Measurements from ENCODE around the gene NR6A1.
A peak's percentile ranks its signal among the peaks of the same experiment; 100 is the strongest.
"Not testable (repeated sequence)": the region's sequence is repeated elsewhere in the genome, so short reads cannot be mapped to it uniquely, and the experiment has no call there.

Gene NR6A1

DNA sequence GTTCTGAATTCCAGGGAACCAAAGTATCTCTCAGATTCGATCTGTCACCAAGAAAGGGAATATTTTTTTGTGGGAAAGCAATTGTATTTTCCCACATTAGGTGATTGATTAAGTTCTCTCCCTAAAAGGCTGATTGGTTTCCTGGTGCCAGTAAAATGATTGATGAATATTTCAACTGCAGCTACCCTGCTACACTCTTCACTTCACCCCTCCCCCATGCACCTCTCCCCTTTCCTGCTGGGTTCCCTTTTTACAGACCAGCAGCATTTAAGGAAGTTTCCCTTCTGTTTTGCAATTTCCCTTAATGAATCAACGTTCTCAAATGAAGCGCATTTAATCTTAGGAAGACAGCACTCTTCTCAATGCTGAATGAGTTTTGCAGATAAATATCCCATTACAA is 13.1 kb downstream of the NR6A1 start:
- DNase-seq: peak; percentile 43

DNA sequence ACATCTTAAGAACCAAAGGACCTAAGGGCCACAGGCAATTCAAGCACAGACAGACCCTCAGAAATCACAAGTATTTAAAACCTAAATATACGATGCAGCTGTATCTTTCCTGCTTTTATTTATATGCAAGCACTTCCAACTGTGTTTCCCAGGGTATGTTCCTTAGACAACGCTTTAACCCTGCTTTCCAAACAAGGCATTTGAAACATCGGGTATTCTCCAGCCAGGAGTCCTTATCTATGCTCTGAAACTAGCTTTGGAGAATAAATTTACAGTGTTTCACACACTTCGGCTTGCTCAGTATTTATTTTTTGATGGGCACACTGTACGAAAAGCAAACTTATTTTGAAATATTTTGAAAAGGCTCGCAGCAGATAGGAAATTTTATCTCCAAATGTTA is 13.5 kb downstream of the NR6A1 start:
- peak; percentile 17 for DNase-seq

DNA sequence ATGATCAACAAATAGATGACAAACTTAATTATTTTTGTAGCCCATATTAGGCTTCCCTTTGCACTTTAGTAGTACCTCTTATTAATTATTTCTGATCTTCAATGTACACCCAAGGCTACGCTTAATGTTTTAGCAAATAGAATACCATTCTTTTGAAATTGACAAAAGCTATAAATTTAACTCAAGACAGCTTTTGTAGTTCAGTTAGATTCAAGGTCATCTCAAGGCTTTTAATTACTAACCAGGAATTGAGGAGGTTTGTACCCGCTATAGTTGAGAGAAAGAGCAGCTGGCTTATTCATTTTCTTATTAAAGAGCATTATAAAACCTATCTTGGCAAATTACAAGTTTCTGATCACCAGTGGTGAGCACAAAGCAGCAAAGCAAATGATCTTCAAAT is 15.1 kb downstream of the NR6A1 start:
- peak; percentile 26 for DNase-seq

DNA sequence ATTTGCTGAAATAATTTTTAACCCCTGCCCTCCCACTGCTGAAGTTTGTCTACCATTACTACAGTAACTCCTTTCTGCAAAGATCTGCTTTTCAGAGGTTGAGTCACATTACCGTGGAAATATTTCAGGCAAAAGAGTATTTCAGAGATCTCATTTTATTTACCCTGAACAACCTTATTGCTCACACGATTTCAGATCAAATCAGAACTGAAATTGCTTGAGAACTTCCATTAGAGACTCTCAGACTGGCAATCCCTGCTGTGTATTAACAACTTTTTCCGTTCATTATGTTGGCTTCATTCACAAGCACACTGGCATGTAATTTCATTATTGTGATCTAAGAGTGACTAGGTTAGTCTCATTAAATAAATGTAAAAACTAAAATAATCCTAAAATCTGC is 16.1 kb downstream of the NR6A1 start:
- no peak for DNase-seq

DNA sequence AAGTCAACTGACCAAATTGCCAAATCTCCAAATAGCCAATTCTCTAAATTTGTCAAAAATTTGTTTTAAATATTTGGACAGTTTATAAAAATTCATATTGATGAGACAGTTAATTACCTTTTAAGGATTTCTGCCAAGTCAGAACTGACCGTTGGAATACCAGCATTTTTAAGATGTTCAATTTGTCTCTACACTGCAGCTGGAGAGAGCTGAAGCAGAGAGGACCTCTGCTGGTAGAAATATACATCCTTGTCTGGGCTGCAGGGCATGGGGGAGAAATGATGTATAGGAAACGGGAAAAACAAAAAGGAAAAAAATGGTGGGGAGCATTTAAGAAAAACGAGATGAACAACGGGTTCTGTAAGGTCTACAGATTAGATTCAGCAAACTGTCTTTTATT is 16.8 kb downstream of the NR6A1 start:
- peak; percentile 55 for DNase-seq

DNA sequence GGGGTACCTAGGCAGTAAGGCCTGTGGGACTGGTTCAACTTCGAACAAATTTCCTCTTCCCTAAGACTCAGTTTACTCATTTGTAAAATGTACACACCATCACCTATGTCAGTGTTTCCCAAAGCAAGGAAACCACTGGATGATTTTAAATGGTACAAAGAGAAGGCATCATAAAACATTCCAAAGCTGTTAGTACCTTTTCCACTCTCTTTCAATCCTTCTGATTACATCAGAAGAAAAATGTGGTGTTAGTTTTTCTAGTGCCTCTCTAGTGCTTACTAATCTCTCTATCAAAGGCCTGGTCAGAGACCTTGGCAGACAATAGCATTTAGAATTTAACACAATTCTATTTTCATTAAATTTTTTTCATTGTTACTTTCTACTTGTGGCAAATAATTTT is 18.1 kb downstream of the NR6A1 start:
- no peak for DNase-seq

DNA sequence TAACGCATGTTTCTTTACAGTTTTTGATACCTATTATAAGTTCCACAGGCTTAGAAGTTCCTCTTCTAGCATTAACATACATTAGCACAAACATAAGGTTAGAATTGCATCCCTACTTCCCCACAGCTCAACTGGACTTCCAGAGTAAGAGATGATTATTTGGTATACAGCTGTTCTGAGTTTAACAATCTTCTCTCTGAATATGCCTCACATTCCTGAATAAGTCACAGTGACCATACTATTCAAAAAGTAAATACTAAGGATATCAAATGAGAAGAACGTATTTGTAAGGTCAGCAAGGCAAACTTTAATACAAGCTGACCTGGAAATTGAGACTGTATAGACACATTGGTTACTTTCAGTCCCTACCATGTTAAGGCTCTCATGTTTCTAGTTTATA is 21.3 kb downstream of the NR6A1 start:
- no peak for DNase-seq

DNA sequence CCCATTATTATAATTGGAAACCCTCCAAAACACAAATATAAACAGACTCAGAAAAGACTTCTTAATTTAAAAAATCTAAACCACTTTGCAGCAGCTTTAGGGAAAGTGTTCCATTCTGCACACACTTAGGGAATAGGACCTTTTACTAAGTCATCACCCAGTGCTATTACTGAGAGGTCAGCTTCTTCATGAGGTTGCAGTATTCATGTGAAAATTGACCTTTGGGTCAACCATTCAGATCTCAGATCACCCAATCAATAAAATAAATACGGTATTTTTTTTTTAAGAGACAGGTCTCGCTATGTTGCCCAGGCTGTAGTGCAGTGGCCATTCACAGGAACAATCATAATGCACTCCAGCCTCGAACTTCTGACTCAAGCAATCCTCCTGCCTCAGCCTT is 21.8 kb downstream of the NR6A1 start:
- no peak for DNase-seq

DNA sequence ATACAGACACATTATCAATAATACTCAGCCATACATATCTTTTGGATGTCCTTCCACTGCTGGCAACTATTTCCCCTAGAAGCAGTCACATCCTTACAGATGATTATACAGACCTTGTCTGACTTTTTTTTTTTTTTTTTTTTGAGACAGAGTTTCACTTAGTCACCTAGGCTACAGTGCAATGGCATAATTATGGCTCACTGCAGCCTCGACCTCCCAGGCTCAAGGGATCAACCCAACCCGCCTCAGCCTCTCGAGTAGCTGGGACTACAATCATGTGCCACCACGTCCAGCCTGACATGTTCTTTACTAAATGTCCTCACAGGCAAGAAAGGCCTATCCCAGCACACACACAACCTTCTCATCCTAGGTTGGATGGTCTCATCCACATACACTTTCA is 24.0 kb downstream of the NR6A1 start:
- DNase-seq: peak; percentile 27

DNA sequence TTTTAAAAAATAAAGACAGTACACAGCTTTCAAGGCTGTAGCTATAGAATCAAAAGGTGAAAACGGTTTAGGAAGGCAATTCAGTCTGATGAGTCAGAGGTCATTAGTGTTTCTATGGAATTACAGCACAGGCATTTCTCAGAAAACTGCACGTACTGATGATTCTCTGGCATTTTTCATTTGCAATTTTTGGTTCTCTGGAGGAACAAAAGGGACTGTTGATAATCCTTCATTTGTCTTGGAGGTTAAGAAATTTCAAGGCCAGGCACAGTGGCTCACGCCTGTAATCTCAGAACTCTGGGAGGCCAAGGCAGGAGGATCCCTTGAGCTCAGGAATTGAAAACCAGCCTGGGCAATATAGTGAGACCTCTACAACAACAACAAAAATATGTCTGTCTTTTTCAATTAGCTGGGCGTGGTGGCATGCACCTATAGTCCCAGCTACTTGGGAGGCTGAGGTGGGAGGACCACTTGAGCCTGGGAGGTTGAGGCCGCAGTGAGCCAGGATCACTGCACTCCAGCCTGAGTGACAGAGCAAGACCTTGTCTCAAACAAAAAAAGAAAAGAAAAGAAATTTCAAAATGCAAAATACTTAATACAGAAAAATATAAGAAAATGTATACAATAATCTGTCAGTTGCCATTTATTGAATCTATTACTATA is 27.3 kb downstream of the NR6A1 start:
- no peak for DNase-seq

DNA sequence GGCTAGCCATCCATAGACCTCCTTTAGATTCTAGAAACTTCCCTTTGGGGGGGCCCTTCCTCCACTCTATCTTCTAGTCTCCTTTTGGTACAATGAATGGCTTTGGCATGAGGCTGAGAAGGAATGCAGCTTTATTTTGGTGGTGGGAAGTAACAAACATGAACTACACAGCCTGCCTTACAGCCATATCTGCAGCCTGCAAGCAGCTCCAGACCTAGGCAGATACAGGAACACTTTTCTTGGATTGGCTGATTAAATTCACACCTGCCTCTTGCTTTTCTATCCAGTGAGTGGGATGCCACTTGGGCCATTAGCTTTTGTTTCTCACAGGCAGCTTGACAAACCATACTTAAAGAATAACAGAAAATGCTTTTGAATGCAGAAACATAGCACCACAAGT is 28.2 kb downstream of the NR6A1 start:
- DNase-seq: no peak

DNA sequence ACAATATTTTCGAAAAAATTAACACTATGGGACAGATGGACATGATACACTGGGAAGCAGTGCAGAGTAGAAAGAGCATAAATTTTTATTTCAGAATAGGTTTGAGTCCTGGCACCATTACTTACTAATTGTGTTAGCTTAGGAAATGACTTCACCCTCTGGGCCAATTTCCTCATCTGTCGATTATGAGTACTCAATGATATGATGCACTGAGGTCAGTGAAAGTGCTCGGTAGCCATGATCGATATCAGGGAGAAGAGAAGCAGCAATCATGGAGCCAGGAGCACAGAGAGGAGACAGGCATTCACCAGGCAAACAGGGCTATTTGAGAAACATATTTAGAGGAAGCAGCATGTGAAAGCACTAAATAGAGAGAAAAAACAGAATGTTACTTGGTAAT is 29.4 kb downstream of the NR6A1 start:
- no peak for DNase-seq

DNA sequence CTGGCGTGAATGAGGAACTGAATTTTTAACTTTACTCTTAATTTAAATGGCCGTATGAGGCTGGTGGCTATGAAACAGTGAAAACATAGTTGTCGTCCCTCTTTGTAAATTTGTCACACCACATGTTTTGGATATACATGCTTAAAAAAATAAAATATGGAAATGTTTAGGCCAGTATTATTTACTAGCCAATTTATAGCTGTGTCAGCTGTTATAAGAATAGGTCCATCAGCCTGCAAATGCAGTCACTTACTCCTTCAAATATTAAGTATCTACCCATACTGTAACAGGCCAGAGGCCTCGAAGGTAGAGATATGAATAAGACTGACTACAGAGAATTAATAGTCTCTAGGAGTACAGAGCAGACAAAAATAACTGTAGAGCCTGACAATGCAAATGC is 30.0 kb downstream of the NR6A1 start:
- DNase-seq: no peak

DNA sequence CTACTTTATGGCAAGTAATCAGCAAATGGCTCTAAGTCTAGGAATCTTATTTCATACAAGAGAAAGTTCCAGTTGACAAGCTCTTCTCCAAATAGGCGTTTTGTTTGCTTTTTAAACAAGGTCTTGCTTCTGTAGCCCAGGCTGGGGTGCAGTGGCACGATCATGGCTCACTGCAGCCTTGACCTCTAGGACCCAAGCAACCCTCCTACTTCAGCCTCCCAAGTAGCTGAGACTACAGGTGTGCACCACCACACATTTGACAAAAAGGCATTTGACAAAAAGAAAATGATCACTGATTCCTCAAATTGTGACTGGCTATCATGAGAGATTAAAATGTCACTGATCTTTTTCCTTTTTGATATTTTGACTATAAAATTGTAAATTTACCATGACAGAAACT is 31.8 kb downstream of the NR6A1 start:
- no peak for DNase-seq

DNA sequence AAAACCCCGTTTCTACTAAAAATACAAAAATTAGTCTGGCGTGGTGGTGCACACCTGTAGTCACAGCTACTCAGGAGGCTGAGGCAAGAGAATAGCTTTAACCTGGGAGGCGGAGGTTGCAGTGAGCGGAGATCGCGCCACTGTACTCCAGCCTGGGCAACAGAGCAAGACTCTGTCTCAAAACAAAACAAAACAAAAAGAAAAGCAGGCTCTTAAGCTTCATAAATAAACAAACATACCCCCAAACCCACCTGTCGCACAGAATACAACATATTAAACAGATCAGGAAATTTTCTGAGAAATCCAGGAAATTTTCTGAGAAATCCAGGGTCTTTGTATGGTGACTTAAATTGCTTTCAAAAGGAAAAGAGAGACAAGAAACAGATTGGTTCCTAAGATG is 33.0 kb downstream of the NR6A1 start:
- DNase-seq: not testable (repeated sequence)

DNA sequence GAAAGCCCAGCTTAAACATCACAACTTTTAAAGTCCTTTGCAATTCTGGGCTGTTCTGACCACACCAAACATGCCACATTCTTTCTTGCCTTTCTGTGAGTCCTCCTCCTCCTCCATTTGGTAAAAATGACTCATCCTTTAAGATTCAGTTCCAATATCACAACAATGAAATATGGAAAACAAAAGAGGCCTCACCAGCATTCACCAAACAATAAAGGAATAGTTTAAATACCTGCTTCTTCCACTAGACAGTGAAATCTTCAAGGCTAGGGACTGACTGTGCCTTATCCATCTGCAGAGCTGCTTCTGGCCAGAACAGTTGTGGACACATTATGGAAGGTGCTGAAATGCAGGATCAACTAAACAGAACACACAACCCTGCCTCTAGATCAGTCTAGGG is 36.0 kb downstream of the NR6A1 start:
- no peak for DNase-seq

DNA sequence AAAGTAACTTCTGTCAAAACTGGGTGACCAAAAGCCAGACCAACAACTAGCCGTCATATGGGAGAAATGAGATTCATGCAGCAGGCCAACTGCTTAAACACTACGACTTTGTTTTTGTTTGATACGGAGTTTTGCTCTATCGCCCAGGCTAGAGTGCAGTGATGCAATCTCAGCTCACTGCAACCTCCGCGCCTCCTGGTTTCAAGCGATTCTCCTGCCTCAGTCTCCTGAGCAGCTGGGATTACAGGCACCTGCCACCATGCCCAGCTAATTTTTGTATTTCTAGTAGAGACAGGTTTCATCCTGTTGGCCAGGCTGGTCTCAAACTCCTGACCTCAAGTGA is 36.4 kb downstream of the NR6A1 start:
- not testable (repeated sequence) for DNase-seq

DNA sequence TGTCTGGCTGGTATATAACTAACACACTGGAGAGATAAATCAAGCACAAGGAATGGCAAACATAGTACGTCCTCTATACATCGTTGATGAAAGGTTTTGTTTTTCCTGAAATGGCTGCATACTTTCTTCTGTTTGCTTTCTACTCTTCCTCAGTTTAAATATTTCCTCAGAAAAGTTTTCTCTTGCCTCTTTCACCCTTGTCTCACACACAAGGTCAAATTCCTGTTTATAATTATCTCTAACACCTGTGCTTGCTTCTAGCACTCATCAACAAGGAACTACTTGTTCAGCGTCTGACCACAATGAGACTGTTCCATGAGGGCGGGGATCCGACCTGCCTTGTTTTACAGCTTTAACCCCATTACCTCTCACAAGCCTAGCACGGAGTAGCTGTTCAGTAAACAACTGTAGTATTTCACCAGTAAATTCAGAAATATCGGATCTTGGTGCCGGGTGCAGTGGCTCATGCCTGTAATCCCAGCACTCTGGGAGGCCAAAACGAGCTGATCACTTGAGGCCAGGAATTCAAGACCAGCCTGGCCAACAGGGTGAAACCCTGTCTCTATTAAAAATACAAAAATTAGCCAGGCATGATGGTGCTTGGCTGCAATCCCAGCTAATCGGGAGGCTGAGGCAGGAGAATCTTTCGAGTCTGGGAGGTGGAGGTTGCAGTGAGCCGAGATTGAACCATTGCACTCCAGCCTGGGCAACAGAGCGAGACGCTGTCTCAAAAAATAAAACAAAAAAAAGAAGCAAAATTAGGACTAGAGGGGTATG is 37.0 kb downstream of the NR6A1 start:
- DNase-seq: no peak

DNA sequence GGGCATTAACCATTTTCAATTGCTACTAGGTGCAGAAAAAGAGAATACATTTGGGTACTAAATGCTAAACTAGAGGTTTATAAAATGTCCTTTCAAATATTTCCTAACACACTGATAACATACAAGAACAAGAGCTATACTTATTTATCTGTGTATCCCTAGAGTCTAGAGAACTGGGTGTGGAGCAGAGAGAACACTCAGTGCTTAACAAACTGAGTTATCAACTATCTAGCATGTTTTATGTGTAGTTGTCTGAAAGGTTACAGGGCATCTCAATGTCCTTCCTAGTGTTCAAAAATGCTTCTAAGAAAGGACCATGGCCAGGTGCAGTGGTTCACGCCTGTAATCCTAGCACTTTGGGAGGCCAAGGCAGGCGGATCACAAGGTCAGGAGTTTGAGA is 40.3 kb downstream of the NR6A1 start:
- no peak for DNase-seq

DNA sequence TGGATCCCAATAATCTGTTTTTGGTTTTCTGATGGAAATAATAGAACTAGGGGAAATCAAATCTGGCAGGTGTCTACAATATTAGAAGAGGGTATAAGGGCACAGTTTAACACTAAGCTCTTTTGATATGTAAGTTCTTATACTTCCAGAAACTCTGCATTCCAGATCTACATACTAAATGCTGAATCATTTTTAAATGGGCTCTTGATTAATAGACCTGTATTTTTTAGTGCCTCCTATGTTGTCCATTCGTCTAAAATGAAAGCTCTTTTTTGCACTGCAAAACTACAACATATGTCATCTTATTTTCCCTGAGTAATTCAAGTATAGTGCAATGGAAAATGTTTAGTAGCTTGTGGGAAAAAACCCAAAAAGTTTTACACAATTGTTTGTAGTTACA is 44.2 kb downstream of the NR6A1 start:
- no peak for DNase-seq

DNA sequence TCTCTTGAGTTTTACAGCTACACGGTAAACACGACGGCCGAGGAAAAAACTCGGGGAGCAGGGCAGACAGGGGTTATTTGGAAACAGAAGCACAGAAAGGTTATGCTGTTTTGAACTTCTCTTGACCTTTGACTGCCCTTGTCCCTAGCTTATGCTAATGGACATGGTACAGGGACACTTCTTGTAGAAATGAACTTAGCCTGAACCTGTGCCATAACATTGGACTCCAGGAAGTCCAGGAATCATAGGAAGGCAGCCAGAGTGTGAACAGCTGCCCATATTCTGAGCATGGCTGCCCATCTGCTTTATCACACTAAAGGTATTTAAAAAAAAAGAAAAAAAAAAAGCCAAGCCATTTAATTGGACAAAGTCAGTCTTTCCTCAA is 46.1 kb downstream of the NR6A1 start:
- no peak for DNase-seq

DNA sequence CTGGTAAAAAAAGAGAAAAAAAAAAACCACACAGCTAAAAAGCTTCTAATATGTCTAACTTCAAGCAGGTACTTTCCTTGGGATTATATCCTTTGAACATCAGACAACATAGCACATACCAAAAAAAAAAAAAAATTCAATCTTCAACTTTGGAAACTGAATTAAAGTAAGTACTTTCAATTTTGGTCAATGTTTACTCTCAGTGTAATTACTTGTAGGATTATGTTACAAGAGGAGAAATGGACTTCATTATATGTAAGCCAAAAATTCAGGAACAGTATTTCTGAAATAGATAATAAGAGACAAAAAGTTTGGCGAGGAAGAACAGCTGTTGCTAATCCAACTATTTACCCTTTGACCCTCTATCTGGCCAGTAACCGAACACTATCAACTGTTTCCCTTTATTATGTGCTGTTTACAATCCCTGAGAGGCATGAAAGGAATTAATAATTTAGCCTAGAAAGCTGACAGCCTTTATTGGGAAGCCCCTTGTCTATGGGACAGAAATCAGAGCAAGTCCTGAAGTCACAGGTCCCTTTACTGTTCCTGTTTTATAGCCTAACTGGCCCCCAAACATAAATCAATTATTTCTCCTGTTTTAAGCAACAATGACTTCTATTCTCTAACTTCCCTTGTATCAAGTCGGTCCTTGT is 46.6 kb downstream of the NR6A1 start:
- peak; percentile 23 for DNase-seq

DNA sequence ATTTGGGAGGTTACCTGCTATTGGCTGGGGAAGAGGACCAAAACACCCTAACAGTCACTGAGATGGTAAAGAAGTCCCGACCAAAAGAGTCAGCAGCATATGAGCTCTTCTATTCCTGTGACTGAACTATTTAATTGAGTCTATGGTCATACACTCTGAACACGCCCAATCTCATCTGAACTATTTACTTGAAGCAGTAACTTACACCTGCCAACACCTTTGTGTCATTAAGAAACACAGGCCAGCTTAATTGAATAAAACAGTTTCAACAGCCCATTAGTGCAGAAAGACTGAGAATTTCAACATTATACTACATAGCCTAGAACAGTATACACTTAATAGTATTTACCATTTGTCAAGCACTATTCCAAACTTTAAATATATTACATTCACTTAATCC is 47.8 kb downstream of the NR6A1 start:
- DNase-seq: peak; percentile 48

DNA sequence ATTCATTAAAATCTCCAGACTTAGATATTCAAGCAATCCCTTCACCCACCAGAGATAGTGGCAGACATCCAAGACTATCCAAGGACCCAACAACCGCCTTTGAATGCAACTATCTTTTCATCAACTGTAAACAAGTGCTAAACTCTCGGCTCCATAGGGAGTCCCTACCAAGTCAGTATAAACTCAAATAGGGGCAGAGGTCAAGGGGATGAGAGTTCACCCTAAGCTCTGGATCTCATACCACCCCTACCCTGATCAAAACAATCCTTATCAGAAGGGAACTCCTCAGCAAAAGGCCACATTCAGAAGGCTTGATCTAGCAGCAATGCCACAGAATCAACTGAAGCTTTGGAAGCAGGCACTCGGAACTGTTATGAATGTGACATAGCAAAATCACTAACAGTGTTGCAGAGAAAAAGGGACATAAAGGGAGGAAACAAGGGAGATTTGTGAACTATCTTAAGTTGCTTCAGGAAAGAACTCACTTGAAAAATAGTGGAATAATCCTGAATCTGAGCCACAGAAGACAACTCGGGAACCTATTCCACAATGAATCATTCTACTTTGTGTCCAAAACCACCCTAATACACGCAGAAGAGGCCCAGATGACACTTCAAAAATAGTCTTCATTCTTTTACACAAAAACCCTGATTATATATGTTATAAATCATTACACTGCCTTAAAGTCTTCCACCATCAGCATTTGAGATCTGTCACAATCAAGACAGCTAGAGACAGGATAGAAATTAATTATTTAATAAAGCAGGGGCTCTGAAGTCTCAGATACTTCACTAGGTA is 49.8 kb downstream of the NR6A1 start:
- no peak for DNase-seq

Data from NCI-H69 (cell line).